GM18858 (cell line): ENCODE measurements around the gene KIAA0930.
"Not testable (repeated sequence)": the region's sequence is repeated elsewhere in the genome, so short reads cannot be mapped to it uniquely, and the experiment has no call there.

Source experiments
- ATAC-seq: cut with Tn5 transposase; IDR thresholded peaks from one replicate; pipeline ENCODE4 v1.9.1; 2021; ENCODE audit not compliant: unreplicated experiment

KIAA0930 gene

DNA sequence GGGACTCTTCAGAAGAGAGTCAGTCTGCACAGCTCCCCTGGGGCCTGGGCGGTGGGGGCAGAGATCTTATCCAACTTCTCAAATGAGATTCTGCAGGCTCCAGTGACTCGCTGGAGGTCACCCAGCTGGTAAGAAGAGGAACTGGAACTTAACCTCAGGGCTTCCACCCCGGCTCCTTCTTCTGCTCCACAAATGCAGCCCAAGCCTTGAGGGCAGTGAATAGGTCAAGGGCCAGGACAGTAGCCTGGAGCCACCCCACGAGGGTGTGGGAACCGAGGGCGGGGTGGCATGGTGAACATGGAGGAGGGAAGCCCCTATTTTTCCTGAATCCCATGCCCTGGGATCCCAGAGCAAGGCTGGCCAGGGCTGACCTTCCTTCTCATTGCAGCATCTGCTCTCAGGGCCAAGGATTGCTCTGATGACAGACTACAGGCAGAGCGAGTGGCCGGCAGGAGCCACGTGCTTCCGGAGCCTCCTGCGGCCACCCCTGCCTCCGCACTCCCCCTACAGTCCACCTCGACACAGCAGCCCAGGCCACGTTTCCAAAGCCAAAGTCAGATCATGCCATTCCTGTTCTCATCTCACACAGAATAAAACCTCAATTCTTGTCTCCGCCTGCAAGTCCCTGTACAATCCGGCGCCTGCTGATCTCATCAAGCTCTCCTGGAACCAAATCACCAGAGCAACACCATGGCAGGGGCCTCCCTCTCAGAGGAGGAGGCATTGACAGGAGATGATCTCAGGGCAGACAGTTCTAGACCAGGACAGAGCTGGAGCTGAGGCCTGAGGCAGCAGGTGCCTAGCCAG lies 23.0 kb upstream of the KIAA0930 start:
- ATAC-seq = peak; percentile 69

DNA sequence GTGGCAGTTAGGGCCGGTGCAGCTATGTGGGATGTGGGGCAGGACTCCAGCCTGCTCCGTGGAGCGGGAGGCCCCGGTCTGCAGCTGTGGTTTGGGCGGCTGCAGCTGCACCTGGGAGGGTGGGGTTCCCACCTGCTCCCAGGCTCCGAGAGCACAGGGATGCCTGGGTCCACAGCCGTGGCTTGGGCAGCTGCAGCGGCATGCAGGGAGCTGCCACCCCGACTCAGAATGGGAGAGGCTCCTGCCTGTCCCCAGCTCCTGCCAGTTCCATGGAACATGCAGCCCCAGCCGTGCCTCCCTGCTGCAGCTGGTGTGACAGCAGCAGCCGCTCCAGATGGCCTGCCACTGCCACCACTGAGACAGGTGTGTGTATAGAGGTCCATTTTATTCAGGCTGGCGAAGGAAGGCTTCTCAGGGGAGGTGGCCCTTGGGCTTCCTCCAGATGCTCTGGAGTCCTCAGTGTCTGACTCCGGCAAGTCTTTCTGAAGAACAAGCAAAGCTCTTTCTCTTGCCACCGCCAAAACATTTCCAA lies 22.3 kb upstream of the KIAA0930 start:
- ATAC-seq = peak; percentile 22

DNA sequence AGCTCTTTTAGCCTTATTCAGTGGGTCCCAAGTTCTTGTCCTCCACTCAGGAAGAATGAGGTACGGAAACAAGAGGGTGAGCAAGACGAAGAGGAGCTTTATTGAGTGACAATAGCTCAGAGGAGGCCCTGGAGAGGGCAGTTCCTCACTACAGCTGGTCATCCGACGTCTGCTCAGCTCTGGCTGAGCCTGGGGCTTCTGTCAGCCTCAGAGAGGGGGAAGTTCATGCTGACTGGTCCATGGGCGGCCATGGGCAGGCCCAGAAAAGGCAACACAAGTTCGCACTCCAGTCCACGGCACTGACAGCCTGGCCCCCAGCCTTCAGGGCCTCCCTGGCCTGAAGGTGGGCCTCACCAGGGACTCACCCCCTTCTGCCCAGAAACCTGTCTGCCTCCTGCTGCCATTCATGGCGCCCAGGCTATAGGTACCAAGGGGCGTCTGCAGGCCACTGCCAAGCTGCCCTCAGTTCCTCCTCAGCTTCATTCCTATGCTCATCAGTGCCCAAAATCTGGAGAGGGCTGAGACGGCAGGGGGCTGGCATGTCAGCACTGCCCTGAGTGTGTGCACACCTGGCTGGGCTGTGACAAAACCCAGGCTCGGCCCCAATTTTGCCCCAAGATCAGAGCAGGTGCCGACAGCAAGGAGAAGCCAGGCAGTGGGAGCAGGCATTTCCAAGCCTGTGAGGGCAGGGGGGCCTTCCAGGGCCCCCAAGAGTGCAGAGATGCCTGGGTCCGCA lies 21.7 kb upstream of the KIAA0930 start:
- ATAC-seq = no peak

DNA sequence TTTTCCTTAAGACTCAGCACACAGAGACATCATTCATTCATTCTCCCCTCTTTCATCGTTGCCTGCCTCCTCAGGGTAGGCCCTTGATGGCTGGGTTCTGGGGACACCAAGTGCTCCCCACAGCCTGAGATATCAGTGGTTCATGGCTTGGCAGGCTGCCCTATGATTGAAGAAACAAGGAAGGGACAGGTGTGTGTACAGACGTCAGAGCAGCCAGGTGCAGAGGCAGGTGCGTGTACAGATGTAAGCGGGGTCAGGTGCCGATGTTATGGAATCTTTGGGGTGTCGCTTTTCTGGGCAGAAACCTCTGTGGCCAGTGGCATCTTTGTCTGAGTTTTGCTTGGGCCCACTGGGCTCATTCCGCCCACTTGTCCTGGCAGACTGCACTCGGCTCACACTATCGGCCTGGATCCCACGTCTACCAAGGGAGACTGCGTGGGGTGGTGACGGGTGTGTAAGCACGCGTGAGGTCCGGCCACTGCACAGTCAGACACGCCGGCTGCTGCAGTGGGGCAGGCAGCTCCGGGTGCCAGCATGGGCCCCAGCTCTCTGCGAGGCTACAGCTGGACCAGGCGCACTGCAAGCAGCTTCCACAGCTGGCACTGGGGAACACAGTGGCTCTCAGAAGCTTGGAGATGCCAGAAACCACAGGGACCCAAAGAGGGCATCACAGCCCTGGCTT lies 20.9 kb upstream of the KIAA0930 start:
- no peak for ATAC-seq

DNA sequence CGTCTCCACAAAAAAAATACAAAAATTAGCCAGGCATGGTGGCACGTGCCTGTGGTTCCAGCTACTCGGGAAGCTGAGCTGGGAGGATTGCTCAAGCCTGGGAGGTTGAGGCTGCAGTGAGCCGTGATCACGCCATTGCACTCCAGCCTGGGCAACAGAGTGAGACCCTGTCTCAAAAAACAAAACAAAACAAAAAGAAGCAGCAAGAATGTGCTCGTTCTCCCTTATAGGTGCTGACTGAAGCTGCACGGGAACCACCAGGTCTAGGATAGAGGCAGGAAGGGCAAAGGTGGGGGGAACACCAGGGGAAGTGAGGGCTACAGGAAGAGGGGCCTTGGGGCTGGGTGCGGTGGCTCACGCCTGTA lies 19.7 kb upstream of the KIAA0930 start:
- ATAC-seq = not testable (repeated sequence)

DNA sequence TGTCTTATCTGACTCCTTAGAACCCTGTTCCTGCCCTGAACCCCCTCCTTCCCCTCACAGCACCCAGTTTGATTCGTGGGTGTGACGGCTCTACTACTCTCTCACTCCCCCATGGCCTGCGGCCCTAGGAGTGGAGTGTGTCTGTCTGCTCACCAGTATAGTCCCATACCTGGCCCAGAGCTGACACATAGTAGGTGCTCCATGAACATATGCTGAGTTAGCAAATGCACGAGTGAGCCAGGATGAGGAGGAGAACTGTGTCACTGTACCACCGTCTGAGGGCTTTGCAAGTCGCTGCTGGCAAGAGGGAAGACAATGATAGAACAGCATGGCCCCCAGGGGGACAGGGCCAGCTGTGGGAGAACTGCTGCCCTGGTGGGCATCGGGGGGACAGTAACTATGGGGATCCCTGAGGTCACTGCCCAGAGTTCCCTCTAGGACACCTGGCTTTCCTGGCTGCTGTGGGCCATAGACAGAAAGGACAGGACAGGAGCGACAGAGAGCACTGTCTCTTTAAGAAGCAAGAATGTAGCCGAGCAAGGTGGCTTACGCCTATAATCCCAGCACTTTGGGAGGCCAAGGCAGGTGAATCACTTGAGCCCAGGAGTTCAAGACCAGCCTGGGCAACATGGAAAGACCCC lies 19.2 kb upstream of the KIAA0930 start:
- no peak for ATAC-seq

DNA sequence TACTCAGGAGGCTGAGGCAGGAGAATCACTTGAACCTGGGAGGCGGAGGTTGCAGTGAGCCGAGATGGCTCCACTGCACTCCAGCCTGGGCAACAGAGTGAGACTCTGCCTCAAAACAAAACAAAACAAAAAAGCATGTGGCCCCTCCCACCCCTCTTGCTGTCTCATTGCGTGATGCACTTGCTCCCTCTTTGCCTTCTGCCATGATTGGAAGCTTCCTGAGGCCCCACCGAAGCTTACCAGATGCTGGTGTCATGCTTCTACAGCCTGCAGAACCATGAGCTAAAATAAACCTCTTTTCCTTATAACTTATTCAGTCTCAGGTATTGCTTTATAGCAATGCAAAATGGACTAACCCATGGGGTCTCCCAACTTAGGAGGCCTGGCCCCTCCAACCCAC lies 17.2 kb upstream of the KIAA0930 start:
- ATAC-seq = not testable (repeated sequence)

DNA sequence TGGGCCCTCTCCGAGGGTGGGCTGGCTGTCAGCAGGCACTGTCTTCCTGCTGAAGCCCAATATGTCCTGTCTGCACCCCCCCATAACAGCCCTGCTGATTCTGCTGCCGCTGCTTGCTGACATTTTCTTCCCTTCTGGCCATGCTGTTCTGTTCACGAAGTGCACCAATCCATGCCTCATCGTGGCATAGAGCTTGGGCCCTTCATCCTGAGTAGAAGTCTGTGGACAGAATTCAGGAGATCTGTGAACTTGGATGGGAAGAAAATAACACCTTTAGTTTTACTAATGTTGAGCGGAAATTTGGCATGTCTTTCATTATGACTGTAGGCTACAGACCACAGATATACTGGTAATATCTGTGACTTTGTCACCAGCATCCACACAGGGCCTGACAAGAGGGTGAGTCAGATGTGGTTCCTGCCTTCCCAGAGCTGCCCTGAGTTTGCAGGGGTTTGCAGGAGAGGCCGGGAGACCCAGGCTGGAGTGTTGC lies 14.1 kb upstream of the KIAA0930 start:
- ATAC-seq = no peak

DNA sequence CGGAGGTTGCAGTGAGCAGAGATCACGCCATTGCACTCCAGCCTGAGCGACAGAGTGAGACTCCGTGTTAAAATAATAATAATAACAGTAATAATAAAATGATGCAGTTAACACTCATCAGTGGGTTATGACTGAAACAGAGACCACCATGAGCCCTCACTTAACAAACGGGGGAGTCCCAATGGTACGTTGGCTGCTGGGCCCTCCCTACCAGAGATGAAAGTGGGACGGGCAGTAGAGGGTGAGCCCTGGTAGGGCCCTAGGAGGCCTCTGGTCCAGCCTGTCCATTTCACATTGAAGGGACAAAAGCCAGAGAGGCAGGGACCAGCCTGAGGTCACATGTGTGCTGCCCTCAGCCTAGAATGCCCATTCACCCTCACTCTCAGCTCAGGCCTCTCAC lies 13.7 kb upstream of the KIAA0930 start:
- ATAC-seq = no peak

DNA sequence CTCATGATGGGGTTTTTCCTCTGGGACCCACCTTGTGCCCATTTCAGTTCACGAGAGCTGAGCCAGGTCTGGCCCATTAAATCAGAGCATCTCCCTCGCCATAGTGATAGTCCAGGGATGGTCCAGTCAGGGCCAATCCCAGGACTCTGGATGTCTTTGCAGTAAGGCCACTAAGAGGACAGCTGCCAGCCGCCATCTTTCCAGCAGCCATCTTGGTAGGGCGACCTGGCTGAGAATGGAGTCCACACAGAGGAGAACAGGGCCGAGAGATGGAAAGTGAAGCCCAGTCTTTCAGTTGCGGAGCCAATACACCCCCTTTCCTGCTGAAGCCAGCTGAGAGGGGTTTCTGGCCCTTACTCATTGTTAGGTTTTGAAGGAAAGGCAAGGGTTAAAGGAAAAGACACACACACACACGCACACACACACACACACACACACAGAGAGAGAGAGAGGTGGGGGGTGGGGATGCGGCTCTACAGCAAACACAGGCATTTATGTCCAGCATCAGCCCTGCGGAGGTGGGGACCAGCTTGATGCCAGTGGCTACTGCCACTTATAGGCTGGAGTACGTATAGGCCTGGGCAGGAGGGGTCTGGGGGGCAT lies 12.4 kb upstream of the KIAA0930 start:
- no peak for ATAC-seq

DNA sequence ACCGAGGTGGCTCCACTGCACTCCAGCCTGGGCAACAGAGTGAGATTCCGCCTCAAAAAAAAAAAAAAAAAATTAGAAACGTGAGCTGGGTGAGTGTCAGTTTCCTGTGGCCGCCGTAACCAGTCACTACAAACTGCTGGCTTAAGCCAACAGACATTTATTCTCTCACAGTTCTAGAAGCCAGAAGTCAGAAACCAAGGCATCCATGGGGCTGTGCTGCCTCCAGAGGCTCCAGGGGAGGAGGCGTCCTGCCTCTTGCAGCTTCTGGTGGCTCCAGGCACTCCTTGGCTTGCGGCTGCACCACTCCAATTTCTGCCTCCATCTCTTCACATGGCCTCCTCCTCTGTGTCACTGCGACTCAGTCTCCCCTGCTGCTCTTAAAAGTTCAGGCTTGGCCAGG lies 11.1 kb upstream of the KIAA0930 start:
- no peak for ATAC-seq

DNA sequence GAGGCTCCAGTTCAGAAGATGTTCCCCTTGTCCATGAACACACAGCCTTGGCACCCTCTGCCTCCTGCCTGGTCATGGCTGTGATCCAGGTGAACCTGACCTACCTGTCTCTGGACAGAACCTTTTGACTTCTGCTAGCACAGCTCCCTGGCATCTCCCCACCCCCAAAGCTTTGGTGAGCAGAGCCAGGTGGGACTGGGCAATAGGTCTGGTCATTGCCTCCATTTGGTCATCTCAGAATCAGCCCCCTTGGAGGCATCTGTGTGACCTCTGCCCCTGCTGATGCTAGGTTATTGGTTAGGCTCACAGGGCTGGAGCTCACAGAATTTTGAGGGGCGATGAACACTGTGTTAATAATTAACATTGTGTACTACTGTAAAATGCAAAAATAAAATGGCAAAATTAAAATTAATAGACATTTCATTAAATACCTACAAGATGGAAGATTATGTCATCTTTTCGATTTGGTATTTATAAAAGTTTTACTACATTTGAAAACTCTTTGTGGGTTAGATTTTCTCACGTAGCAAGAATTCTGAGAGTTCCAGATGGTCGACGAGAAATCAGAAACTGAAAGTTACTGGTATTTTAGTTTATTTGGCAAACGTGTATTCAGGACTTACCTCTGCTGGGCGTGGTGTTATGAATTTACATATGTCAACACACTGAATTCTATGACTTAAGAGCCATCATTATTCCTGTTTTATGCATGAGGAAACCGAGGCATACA lies 8.3 kb upstream of the KIAA0930 start:
- ATAC-seq = peak; percentile 63

DNA sequence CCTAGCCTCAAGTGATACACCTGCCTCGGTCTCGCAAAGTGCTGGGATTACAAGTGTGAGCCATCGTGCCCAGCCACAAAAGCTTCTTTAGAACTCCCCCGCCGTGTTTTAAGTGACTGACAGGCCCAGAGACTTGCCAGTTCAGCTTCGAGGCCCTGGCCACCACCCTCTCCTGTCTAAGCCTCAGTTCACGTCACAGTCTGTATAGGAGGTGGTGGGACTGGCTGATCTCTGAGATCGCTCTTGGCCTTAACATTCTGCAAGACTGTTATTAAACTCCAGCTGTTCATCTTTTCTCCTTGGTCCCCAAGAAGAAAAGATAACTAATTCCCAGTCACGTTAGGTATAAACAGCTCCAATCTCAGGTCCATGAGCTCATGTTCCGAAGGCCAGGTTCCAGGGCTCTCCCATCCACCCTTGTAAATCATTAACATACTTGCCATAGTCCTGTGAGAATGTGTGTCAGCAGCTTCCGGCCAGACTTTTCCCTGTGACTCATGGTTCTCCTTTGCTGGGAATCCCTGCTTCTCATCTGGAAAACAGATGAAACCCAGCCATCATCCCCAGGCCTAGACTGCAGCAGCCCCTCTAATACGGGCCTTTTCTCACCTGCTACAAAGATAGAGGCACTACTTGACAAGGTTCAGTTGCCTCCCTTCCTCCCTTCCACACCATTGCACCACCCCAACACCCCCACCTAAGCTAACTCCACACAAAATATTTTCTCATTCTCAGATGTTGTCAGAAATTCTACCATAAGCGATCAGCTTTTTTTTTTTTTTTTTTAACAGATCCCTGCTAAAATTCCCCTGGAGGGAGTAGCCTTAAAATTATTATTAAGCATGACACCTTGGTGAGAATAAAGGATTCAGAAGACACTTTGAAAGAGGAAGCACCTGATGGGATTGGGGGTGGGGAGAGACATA lies 5.6 kb upstream of the KIAA0930 start:
- no peak for ATAC-seq

DNA sequence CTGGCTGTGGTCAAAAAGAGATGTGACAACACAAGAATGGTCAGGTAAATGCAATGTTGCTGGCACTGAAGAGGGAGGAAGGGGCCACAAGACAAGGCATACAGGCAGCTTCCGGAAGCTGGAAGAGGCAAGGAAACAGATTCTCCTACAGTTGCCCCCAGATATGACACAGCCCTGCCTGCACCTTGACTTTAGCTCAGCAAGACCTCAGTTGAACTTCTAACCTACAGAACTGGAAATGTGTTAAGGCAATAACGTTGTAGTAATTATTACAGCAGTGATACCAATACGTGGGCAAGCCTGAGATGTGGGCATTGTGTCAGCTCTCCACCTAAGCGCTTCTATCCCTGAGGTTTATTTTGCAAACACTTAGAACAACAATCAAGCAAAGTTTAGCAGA lies 4.2 kb upstream of the KIAA0930 start:
- ATAC-seq = no peak

DNA sequence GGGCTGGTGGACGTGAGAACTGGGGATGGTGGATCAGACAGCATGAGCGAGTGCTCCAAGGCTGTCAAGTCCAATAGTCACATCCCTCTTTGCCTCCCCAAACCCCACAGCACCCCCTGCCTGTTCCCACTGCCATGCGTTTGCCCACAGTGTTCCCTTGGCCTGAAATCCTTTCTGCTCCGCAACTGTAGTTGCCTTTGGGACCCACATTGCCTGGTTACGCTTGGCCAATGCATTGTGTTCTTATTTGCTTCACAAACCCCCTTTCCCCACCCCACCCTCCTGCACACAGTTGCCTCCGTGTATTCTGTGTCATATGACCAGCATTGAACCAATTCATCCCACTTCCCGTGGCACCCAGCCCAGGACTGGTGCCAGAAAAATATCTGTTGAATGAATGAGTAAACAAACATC lies 2.1 kb upstream of the KIAA0930 start:
- no peak for ATAC-seq

DNA sequence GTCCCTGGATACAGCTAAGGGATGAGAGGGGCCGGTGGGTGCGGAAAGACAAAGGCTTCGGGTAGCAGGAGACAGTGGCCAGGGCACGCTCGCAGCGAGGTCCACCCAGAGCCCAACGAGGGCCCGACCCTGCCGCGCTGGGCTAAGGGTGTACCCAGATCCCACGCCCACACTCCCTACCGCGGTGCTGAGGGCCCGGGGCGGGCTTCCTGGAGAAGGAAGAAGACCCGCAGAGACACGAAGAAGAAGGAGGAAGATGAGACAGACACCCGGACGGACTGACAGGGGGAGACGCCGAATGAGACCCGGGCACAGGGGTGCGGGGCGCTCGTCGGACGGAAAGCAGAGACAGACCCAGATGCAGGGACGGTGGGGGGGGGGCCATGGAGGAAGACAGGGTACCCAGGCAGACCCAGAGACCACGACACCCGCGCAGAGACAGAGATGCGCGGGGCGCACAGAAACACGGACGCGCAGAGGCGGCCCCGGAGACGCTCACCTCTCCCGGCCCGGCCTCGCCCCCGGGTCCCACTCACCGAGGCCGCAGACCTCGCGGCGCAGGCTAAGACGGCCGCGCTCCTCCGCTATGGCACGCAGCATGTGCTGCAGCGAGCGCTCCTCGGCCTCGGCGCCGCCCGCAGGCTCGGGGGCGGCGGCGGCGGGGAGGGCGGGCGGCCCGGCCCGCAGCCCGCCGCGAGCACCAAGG lies 437 bp downstream of the KIAA0930 start:
- no peak for ATAC-seq

DNA sequence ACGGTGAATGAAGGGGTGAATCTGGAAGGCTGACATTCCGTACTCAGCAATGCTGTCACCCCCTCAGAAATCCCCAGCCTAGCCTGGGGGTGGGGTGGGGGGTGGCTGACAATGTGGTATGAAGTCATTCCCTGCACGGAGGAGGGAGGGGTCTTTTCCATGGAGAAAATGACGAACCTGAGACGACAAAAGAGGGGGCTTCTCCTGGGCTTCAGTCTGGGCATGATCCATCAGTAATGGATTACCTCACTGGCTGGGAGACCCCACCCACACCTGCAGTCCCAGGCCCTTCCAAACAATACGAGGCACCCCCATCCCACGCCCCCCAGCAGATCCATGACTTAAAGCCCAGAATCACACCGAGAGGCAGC lies 1.0 kb downstream of the KIAA0930 start:
- ATAC-seq = no peak

DNA sequence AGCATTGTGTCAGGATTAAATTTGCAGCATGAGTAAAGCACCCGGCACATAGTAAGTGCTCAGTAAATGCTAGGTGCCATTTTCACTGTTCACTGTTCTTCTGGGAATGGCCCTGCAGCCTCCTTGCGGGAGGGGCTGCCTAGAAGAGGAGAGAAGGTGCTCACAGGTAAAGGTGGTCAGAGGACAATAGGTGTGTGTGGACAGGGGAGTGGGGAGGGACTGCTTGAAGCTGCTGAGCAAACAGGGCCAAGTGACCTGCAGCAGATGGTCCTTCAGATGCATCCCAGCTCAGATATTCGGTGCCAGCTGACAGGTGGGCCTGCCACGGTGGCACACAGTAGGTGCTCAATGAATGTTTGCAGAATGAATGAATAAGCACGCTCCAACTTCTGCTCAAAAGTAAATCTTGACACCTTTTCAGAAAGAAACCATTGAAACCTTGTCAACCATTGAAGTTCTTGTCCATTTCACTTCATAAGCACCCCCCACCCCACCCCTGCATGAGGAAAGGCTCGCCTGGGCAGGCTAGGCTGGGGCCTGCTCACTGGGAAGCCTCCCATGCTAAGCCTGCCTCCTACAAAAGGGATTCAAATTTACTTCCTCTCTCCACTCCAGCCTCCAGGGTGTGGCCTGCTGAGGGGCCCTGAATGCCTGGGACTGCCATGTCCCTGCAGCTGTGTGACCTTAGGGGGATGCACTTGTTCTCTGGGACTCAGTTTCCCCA lies 1.6 kb downstream of the KIAA0930 start:
- ATAC-seq = no peak
